Fibroblast of lung (primary cell): Measurements from ENCODE around the gene UQCR10.

Source experiments
- CTCF ChIP-seq, 2 donors: IDR thresholded peaks in 1 of 2; conservative IDR thresholded peaks in 1 of 2; 1 replicate in 1 of 2; 2 replicates in 1 of 2; pipeline ENCODE4 v1.5.1; 2011 to 2012; ENCODE audit warnings: low read length in 2 of 2, control low read depth in 1 of 2, inconsistent platforms in 1 of 2, low read depth in 1 of 2, mild to moderate bottlenecking in 1 of 2
- EZH2 ChIP-seq: IDR thresholded peaks from 2 replicates; pipeline ENCODE4 v1.5.1; 2012; ENCODE audit warnings: low read length, control low read depth, mild to moderate bottlenecking; ENCODE audit errors: missing control alignments

DNA sequence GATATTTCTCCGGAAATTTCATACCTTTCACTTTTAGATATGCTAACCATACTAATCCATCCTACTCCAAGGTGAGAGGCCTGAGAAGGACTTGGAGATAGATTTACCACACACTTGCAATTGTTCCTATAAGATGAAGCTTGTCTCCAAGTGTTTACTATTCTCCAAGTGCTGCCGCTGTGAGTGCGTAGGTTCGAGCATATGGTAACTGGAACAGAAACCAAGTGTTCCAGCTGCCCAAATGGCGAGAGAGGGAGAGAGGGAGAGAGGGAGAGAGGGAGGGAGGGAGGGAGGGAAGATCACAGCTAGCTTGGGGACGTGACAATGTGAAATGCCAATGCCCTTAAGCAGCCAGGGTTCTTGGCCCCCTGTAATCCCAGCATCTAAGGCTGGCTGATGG, 49.4 kb downstream of the UQCR10 start:
- TF ChIP-seq CTCF (conservative IDR thresholded peaks at IDR 0.05 in 1 of 2, IDR thresholded peaks at IDR 0.05 in 1 of 2; ENCODE audit: low read depth in 1 of 2, low read length in 2 of 2), result no peak
- TF ChIP-seq EZH2, result no peak
